Activated naive CD4-positive, alpha-beta T cell treated with anti-CD3 and anti-CD28 coated beads, Interleukin-2, amount 50 U/mL, for 24 hours (primary cell): Measurements from ENCODE around the gene HK1.
"Not testable (repeated sequence)": the region's sequence is repeated elsewhere in the genome, so short reads cannot be mapped to it uniquely, and the experiment has no call there.

Experiments used
- H3K27ac Mint-ChIP-seq: one replicate; pipeline ENCODE4 v1.8.0; 2021; ENCODE audit warnings: mild to moderate bottlenecking, mixed read lengths
- H3K27me3 Mint-ChIP-seq: one replicate; pipeline ENCODE4 v1.8.0; 2021; ENCODE audit warnings: mixed read lengths
- H3K36me3 Mint-ChIP-seq: one replicate; pipeline ENCODE4 v1.8.0; 2021; ENCODE audit warnings: mixed read lengths
- H3K4me1 Mint-ChIP-seq: one replicate; pipeline ENCODE4 v1.8.0; 2021; ENCODE audit warnings: mixed read lengths
- H3K4me3 Mint-ChIP-seq: one replicate; pipeline ENCODE4 v1.8.0; 2021; ENCODE audit warnings: mild to moderate bottlenecking, mixed read lengths
- H3K9me3 Mint-ChIP-seq: one replicate; pipeline ENCODE4 v1.8.0; 2021; ENCODE audit warnings: mixed read lengths

The HK1 gene

DNA sequence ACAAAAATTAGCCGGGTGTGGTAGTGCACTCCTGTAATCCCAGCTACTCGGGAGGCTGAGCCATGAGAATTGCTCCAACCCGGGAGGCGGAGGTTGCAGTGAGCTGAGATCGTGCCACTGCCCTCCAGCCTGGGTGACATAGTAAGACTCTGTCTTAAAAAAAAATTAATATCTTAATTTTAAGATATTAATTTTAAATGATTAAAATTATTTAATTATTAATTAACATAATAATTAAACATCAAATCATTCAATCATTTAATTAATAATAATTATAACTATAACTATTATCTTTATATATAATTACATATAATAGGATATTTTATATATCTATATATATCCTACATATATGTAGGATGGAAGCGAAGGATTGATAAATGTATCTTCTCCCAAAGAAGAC is 1.8 kb upstream of the HK1 start:
- H3K9me3 Mint-ChIP-seq = no peaks in the 10 kb centered on the region
- H3K4me1 Mint-ChIP-seq = no peaks in the 10 kb centered on the region
- H3K4me3 Mint-ChIP-seq = no peak overlapping the region
- no peak overlapping the region for H3K27ac Mint-ChIP-seq
- H3K27me3 Mint-ChIP-seq = no peaks in the 10 kb centered on the region
- H3K36me3 Mint-ChIP-seq = no peaks in the 10 kb centered on the region

- no peak overlapping the region for H3K4me3 Mint-ChIP-seq
- H3K27ac Mint-ChIP-seq = no peak overlapping the region
- no peaks in the 10 kb centered on the region for H3K9me3 Mint-ChIP-seq
- no peaks in the 10 kb centered on the region for H3K36me3 Mint-ChIP-seq
- H3K4me1 Mint-ChIP-seq = no peaks in the 10 kb centered on the region
- no peaks in the 10 kb centered on the region for H3K27me3 Mint-ChIP-seq
Observed at GRCh38 chr10:69279110-69279509, 814 bp downstream of the HK1 start.

DNA sequence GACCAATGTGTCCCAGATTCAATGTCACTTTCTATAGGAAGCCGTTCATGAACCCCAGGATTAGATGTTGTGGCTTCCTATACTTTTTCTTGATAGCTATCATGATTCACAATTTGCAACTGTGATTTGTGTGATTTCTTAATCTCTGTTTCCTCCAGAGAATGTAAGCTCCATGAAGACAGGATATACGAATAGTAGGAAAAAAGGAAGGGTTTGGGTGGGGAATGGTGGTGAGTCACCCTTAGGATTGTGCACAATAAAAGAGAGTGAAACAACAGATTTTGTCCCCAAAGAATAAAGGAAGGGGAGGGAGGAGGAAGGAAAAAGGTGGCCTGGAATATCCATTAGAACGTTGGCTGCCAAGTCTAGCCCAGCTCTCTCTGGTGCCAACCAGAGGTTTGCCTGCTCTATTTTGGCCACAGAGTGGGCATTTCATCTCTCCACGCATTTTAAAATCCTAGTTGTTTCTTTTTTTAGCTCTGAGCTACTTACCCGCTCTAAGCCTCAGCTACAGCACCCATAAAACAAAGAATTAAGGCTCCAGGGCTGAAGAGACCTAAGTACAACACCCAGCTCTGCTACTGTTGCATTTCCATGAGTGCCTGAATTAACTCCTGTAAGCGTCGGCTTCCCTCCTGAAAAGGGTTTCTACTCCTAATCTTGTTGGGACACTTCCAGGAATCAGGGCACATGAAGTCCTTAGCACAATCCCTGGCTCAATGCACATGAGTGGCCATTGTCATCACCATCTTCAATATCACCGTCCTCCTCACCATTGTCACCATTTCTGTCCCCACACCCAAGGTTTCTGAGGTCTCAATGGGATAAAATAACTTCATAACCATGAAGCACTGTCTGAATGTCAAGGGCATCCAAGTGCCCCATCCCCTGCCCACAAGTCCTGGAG is 3.5 kb downstream of the HK1 start:
- H3K27me3 Mint-ChIP-seq = no peaks in the 10 kb centered on the region
- H3K36me3 Mint-ChIP-seq = no peaks in the 10 kb centered on the region
- no peak overlapping the region for H3K27ac Mint-ChIP-seq
- H3K4me3 Mint-ChIP-seq = no peak overlapping the region
- no peaks in the 10 kb centered on the region for H3K9me3 Mint-ChIP-seq
- H3K4me1 Mint-ChIP-seq = no peaks in the 10 kb centered on the region

DNA sequence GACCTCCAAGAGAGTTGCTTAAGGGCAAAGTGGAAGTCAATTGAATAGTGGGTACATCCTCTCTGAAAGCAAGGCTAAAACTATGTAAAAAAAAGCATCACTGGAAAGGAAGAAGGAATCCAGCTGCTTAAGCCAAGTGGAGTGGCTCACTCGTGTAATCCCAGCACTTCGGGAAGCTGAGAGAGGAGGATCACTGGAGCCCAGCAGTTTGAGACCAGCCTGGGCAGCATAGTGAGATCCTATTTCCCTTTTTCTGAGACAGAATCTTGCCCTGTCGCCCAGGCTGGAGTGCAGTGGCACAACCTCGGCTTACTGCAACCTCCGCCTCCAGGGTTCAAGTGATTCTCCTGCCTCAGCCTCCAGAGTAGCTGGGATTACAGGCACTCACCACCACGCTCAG is 6.1 kb downstream of the HK1 start:
- not testable (repeated sequence) for H3K4me1 Mint-ChIP-seq, H3K9me3 Mint-ChIP-seq, H3K27ac Mint-ChIP-seq, H3K27me3 Mint-ChIP-seq, H3K4me3 Mint-ChIP-seq, H3K36me3 Mint-ChIP-seq

DNA sequence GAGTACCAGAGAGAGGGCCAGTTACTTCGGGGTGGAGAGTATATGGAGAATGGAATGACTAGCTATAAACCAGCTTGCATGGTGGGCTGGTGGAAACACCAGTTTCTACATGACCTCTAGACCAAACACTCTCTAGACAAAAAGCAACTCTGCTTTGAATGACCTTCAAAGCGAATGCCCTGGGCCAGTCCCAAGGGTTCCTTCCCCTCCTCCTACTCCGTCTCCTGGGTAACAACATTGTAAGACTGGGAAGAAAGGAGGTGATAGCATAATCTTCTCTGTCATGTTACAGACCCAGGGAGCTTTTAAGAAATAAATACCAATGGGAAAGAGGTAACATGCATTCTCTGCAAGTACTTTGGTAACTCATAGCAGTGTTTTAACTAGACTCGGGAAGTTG is 7.4 kb downstream of the HK1 start:
- no peaks in the 10 kb centered on the region for H3K36me3 Mint-ChIP-seq
- no peak overlapping the region for H3K27ac Mint-ChIP-seq
- H3K27me3 Mint-ChIP-seq = no peaks in the 10 kb centered on the region
- no peaks in the 10 kb centered on the region for H3K4me1 Mint-ChIP-seq
- H3K9me3 Mint-ChIP-seq = no peaks in the 10 kb centered on the region
- no peak overlapping the region for H3K4me3 Mint-ChIP-seq

DNA sequence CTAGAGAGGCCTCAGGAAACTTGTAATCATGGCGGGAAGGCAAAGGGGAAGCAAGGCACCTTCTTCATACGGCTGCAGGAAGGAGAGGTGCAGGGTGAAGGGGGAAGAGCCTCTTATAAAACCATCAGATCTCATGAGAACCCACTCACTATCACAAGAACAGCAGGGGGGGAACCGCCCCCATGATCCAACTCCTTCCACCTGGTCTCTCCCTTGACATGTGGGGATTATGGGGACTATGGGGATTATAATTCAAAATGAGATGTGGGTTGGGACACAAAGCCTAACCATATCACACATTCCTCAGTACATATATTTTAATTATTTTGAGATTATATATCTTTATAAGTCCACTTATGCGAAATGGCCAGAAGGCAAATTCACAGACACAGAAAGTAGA is 8.9 kb downstream of the HK1 start:
- H3K27ac Mint-ChIP-seq = no peak overlapping the region
- H3K4me1 Mint-ChIP-seq = no peaks in the 10 kb centered on the region
- no peaks in the 10 kb centered on the region for H3K36me3 Mint-ChIP-seq
- H3K4me3 Mint-ChIP-seq = no peak overlapping the region
- no peaks in the 10 kb centered on the region for H3K9me3 Mint-ChIP-seq
- H3K27me3 Mint-ChIP-seq = no peaks in the 10 kb centered on the region

GRCh38 chr10:69290993-69291392 is 12.7 kb downstream of the HK1 start:
- Mint-ChIP-seq H3K4me3 (no peak overlapping the region), H3K9me3 (no peaks in the 10 kb centered on the region), H3K27me3 (no peaks in the 10 kb centered on the region), H3K4me1 (no peaks in the 10 kb centered on the region), H3K36me3 (no peaks in the 10 kb centered on the region), H3K27ac (no peak overlapping the region)

GRCh38 chr10:69292459-69292858 is 14.2 kb downstream of the HK1 start:
- Mint-ChIP-seq H3K4me1 (no peaks in the 10 kb centered on the region), H3K27ac (no peak overlapping the region), H3K4me3 (no peak overlapping the region), H3K36me3 (no peaks in the 10 kb centered on the region), H3K9me3 (no peaks in the 10 kb centered on the region), H3K27me3 (no peaks in the 10 kb centered on the region)

- Mint-ChIP-seq H3K27ac (no peak overlapping the region), H3K9me3 (no peaks in the 10 kb centered on the region), H3K4me1 (no peaks in the 10 kb centered on the region), H3K36me3 (no peaks in the 10 kb centered on the region), H3K27me3 (no peaks in the 10 kb centered on the region), H3K4me3 (no peak overlapping the region)
Observed at GRCh38 chr10:69295027-69295636, 16.8 kb downstream of the HK1 start.

GRCh38 chr10:69303632-69304051 is 25.3 kb downstream of the HK1 start:
- Mint-ChIP-seq H3K27ac (no peak overlapping the region), H3K4me3 (no peak overlapping the region), H3K4me1 (no peaks in the 10 kb centered on the region), H3K36me3 (no peaks in the 10 kb centered on the region), H3K9me3 (no peaks in the 10 kb centered on the region), H3K27me3 (no peaks in the 10 kb centered on the region)

GRCh38 chr10:69306421-69306820 is 28.1 kb downstream of the HK1 start:
- Mint-ChIP-seq H3K9me3 (no peaks in the 10 kb centered on the region), H3K4me3 (no peak overlapping the region), H3K36me3 (no peaks in the 10 kb centered on the region), H3K27ac (no peak overlapping the region), H3K27me3 (no peaks in the 10 kb centered on the region), H3K4me1 (no peaks in the 10 kb centered on the region)

DNA sequence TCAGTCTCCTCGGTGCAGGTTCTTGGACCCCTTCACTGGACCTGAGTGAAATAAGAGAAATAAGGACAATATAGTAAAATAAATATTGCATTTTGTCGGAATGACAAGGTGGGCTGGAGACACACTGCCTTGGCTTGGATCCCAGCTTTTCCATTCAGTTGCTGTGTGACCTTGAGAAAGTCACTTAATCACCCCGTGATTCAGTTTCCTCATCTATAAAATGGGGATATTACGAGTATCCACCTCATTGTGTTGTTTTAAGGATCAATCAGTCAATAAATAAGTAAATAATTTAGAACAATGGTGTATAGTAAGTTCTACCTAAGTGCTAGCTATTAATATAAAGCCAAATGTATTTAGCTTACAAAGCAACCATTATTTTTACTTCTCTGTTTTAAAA is 29.1 kb downstream of the HK1 start:
- no peaks in the 10 kb centered on the region for H3K27me3 Mint-ChIP-seq
- no peak overlapping the region for H3K27ac Mint-ChIP-seq
- H3K4me3 Mint-ChIP-seq = no peak overlapping the region

GRCh38 chr10:69308304-69308703 is 30.0 kb downstream of the HK1 start:
- H3K4me3 Mint-ChIP-seq, H3K27me3 Mint-ChIP-seq, H3K36me3 Mint-ChIP-seq, H3K9me3 Mint-ChIP-seq, H3K27ac Mint-ChIP-seq, H3K4me1 Mint-ChIP-seq: not testable (repeated sequence)

More for the DNA sequence above, 29.1 kb downstream of the HK1 start:
- Mint-ChIP-seq H3K4me1 (no peaks in the 10 kb centered on the region), H3K9me3 (no peaks in the 10 kb centered on the region), H3K36me3 (no peaks in the 10 kb centered on the region)

- no peak overlapping the region for H3K27ac Mint-ChIP-seq
Observed at GRCh38 chr10:69311309-69311708, 33.0 kb downstream of the HK1 start.

DNA sequence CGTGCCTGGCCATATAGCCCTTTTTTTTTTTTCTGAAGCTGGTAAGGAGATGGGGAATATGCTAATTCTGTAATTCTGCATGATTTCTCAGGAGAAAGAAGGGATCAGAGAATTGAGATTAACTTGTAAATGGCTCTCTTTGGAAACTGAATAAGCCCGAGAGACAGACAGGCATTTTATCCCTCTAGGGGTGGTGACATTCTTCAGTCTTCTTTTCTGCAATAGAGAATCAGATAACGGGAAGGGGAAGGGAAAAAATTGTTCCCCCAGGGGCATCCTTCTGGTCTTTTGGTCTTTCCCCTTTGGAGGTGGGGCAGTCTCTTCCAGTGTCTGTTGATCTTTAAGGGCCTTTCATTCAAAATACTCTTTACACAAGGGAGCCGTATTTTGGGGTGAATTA is 34.2 kb downstream of the HK1 start:
- Mint-ChIP-seq H3K27ac (peak overlapping the region; percentile 35), H3K4me3 (no peak overlapping the region), H3K9me3 (no peaks in the 10 kb centered on the region), H3K36me3 (no peaks in the 10 kb centered on the region), H3K27me3 (no peaks in the 10 kb centered on the region), H3K4me1 (peaks cover 4% of the 10 kb centered on the region)

More at GRCh38 chr10:69311309-69311708, 33.0 kb downstream of the HK1 start:
- Mint-ChIP-seq H3K9me3 (no peaks in the 10 kb centered on the region), H3K36me3 (no peaks in the 10 kb centered on the region), H3K27me3 (no peaks in the 10 kb centered on the region), H3K4me3 (no peak overlapping the region), H3K4me1 (no peaks in the 10 kb centered on the region)

GRCh38 chr10:69315100-69315542 is 36.8 kb downstream of the HK1 start:
- H3K27ac Mint-ChIP-seq = no peak overlapping the region
- no peaks in the 10 kb centered on the region for H3K9me3 Mint-ChIP-seq
- H3K4me1 Mint-ChIP-seq = peaks cover 10% of the 10 kb centered on the region
- H3K4me3 Mint-ChIP-seq = no peak overlapping the region
- H3K27me3 Mint-ChIP-seq = no peaks in the 10 kb centered on the region
- no peaks in the 10 kb centered on the region for H3K36me3 Mint-ChIP-seq
